ENCODE results near the gene ZYG11B.
"Not testable (repeated sequence)": the region's sequence is repeated elsewhere in the genome, so short reads cannot be mapped to it uniquely, and the experiment has no call there.

The ZYG11B gene

DNA sequence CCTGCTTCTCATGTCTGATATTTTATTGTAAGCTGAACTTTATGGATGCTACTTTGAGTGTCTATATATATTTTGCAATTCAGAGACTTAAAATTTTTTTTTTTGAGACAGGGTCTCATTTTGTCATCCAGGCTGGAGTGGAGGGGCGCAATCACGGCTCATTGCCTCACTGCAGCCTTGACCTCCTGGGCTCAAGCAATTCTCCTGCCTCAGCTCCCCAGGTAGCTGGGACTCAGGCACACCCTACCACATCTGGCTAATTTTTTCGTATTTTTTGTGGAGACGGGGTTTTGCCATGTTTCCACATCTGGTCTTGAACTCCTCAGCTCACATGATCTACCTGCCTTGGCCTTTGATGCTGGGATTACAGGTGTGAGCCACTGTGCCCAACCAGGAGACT, 124.7 kb downstream of the ZYG11B start:
- H3K9me3 ChIP-seq (ENCODE audit: control insufficient read depth, low read length), result no peaks in the 10 kb centered on the region
- no peak overlapping the region for H3K27ac ChIP-seq (ENCODE audit: low read depth, low read length, severe bottlenecking)
- WGBS, 2 experiments (ENCODE audit: insufficient coverage in 2 of 2), result 91% methylated on average over 4 of the region's 4 CpGs

DNA sequence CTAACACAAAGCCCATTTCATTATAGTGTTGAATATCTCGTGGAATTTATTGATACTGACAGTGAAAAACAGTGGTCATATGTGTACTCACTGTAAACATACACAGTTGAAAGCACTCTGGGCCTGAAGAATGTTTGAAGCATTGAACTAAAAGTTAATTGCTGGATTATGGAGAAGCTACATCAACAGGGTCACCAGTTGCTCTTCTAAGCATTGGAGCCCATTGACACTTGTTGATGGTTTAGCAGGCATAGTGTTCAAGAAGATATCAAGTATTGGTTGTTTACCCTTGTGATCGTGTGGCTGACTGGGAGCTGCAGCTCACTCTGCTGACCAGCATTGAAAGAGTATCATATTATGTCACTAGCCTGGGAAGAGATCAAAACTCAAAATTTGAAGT, 126.6 kb downstream of the ZYG11B start:
- no peaks in the 10 kb centered on the region for H3K36me3 ChIP-seq (ENCODE audit: control insufficient read depth, insufficient read depth, low read length)
- H3K4me1 ChIP-seq (ENCODE audit: control insufficient read depth, insufficient read depth, low read length, poor library complexity, severe bottlenecking), result no peaks in the 10 kb centered on the region
- no peaks in the 10 kb centered on the region for H3K9me3 ChIP-seq (ENCODE audit: control insufficient read depth, low read length)
- no peak overlapping the region for H3K27ac ChIP-seq (ENCODE audit: low read depth, low read length, severe bottlenecking)
- 88 to 100% methylated on average over 1 of the region's 2 CpGs for WGBS, 2 experiments (ENCODE audit: insufficient coverage in 2 of 2)
- H3K4me3 ChIP-seq (ENCODE audit: extremely low read depth, insufficient read depth, low read length, poor library complexity, severe bottlenecking), result no peak overlapping the region

More for the DNA sequence above, 124.7 kb downstream of the ZYG11B start:
- no peaks in the 10 kb centered on the region for H3K36me3 ChIP-seq (ENCODE audit: control insufficient read depth, insufficient read depth, low read length)
- H3K4me3 ChIP-seq (ENCODE audit: extremely low read depth, insufficient read depth, low read length, poor library complexity, severe bottlenecking), result no peak overlapping the region
- no peaks in the 10 kb centered on the region for H3K4me1 ChIP-seq (ENCODE audit: control insufficient read depth, insufficient read depth, low read length, poor library complexity, severe bottlenecking)

DNA sequence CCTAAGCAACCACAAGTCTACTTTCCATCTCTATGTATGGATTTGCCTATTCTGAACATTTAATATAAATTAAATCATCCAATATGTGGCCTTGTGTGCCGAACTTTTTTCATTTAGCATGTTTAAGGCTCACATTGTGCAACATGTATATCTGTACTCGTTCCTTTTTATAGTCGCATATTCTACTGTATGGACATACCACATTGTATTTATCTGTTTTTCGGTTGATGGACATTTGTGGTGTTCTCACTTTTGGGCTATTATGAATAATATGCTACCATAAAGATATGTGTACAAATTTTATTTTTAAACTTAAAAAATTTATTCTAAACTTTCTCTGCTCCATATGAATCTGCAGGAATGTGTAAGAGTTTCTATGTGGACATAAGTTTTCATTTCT, 129.3 kb downstream of the ZYG11B start:
- no peaks in the 10 kb centered on the region for H3K9me3 ChIP-seq (ENCODE audit: control insufficient read depth, low read length)
- H3K4me3 ChIP-seq (ENCODE audit: extremely low read depth, insufficient read depth, low read length, poor library complexity, severe bottlenecking), result no peak overlapping the region
- H3K36me3 ChIP-seq (ENCODE audit: control insufficient read depth, insufficient read depth, low read length), result no peaks in the 10 kb centered on the region
- WGBS, 2 experiments (ENCODE audit: insufficient coverage in 2 of 2), result no CpG with 5 or more reads among the region's 4 CpGs
- no peaks in the 10 kb centered on the region for H3K4me1 ChIP-seq (ENCODE audit: control insufficient read depth, insufficient read depth, low read length, poor library complexity, severe bottlenecking)
- no peak overlapping the region for H3K27ac ChIP-seq (ENCODE audit: low read depth, low read length, severe bottlenecking)

- no peak overlapping the region for H3K27ac ChIP-seq (ENCODE audit: low read depth, low read length, severe bottlenecking)
- H3K36me3 ChIP-seq (ENCODE audit: control insufficient read depth, insufficient read depth, low read length), result no peaks in the 10 kb centered on the region
- 91 to 100% methylated on average over 1 to 2 of the region's 4 CpGs for WGBS, 2 experiments (ENCODE audit: insufficient coverage in 2 of 2)
- no peaks in the 10 kb centered on the region for H3K4me1 ChIP-seq (ENCODE audit: control insufficient read depth, insufficient read depth, low read length, poor library complexity, severe bottlenecking)
- H3K4me3 ChIP-seq (ENCODE audit: extremely low read depth, insufficient read depth, low read length, poor library complexity, severe bottlenecking), result no peak overlapping the region
- H3K9me3 ChIP-seq (ENCODE audit: control insufficient read depth, low read length), result no peaks in the 10 kb centered on the region
These were observed 129.8 kb downstream of the ZYG11B start for GRCh38 chr1:52856026-52856425.

- WGBS, 2 experiments (ENCODE audit: insufficient coverage in 2 of 2), result 81 to 95% methylated on average over 2 to 3 of the region's 4 CpGs
These were observed 131.2 kb downstream of the ZYG11B start for GRCh38 chr1:52857443-52857842.

GRCh38 chr1:52862666-52863458, 136.6 kb downstream of the ZYG11B start:
- H3K36me3 ChIP-seq (ENCODE audit: control insufficient read depth, insufficient read depth, low read length), result no peaks in the 10 kb centered on the region
- H3K9me3 ChIP-seq (ENCODE audit: control insufficient read depth, low read length), result no peaks in the 10 kb centered on the region
- no CpG with 5 or more reads among the region's 2 CpGs for WGBS, 2 experiments (ENCODE audit: insufficient coverage in 2 of 2)
- H3K4me1 ChIP-seq (ENCODE audit: control insufficient read depth, insufficient read depth, low read length, poor library complexity, severe bottlenecking), result no peaks in the 10 kb centered on the region
- H3K4me3 ChIP-seq (ENCODE audit: extremely low read depth, insufficient read depth, low read length, poor library complexity, severe bottlenecking), result no peak overlapping the region
- H3K27ac ChIP-seq (ENCODE audit: low read depth, low read length, severe bottlenecking), result no peak overlapping the region

More at GRCh38 chr1:52857443-52857842, 131.2 kb downstream of the ZYG11B start:
- H3K4me3 ChIP-seq (ENCODE audit: extremely low read depth, insufficient read depth, low read length, poor library complexity, severe bottlenecking), result no peak overlapping the region
- H3K36me3 ChIP-seq (ENCODE audit: control insufficient read depth, insufficient read depth, low read length), result no peaks in the 10 kb centered on the region
- H3K9me3 ChIP-seq (ENCODE audit: control insufficient read depth, low read length), result no peaks in the 10 kb centered on the region
- H3K27ac ChIP-seq (ENCODE audit: low read depth, low read length, severe bottlenecking), result no peak overlapping the region
- no peaks in the 10 kb centered on the region for H3K4me1 ChIP-seq (ENCODE audit: control insufficient read depth, insufficient read depth, low read length, poor library complexity, severe bottlenecking)

DNA sequence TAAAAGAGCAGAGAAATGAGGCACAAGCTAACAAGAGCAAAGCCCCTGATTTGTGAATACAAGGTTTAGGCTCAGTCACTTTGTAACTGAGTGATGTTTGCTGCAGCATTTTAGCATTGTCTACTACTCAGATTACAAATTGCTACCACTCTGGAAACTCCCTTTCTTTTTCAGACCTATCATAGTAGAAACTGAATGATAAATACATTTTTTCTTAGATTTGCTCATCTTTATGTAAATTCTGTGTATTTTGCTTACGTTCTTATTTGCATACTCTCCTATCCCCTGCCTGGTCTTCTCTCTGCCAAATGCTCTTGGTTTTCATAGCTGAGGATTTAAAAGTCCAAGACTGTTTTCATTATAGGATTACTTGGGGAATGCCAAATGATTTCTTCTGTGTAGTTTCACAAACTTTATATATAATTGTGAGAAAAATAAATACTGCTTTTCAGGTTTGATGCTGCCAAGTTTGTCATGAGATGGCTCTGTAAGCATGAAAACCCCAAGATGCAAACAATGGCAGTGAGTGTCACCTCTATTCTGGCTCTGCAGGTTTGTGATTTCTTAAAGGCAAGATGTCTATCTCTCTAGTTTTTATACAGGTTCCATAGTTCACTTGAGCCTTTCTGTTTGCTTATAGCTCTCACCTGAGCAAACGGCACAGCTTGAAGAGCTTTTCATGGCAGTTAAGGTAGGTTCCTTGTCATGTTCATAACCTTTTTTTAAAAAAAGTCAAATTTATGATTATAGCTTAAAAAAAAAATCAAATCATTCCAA, 141.0 kb downstream of the ZYG11B start:
- no peaks in the 10 kb centered on the region for H3K36me3 ChIP-seq (ENCODE audit: control insufficient read depth, insufficient read depth, low read length)
- H3K27ac ChIP-seq (ENCODE audit: low read depth, low read length, severe bottlenecking), result no peak overlapping the region
- H3K4me3 ChIP-seq (ENCODE audit: extremely low read depth, insufficient read depth, low read length, poor library complexity, severe bottlenecking), result no peak overlapping the region
- H3K4me1 ChIP-seq (ENCODE audit: control insufficient read depth, insufficient read depth, low read length, poor library complexity, severe bottlenecking), result no peaks in the 10 kb centered on the region
- no peaks in the 10 kb centered on the region for H3K9me3 ChIP-seq (ENCODE audit: control insufficient read depth, low read length)
- 60% methylated on average over 1 of the region's 2 CpGs; no CpG with 5 or more reads in 1 of the 2 experiments for WGBS, 2 experiments (ENCODE audit: insufficient coverage in 2 of 2)

- not testable (repeated sequence) for H3K27ac ChIP-seq (ENCODE audit: low read depth, low read length, severe bottlenecking); H3K9me3 ChIP-seq (ENCODE audit: control insufficient read depth, low read length); H3K4me1 ChIP-seq (ENCODE audit: control insufficient read depth, insufficient read depth, low read length, poor library complexity, severe bottlenecking); H3K36me3 ChIP-seq (ENCODE audit: control insufficient read depth, insufficient read depth, low read length); H3K4me3 ChIP-seq (ENCODE audit: extremely low read depth, insufficient read depth, low read length, poor library complexity, severe bottlenecking)
- 100% methylated on average over 1 of the region's 29 CpGs; no CpG with 5 or more reads in 1 of the 2 experiments for WGBS, 2 experiments (ENCODE audit: insufficient coverage in 2 of 2)
These were observed 143.5 kb downstream of the ZYG11B start for GRCh38 chr1:52869727-52870126.

- H3K36me3 ChIP-seq (ENCODE audit: control insufficient read depth, insufficient read depth, low read length), result no peaks in the 10 kb centered on the region
- WGBS, 2 experiments (ENCODE audit: insufficient coverage in 2 of 2), result 60% methylated on average over 1 of the region's 2 CpGs; no CpG with 5 or more reads in 1 of the 2 experiments
- H3K4me1 ChIP-seq (ENCODE audit: control insufficient read depth, insufficient read depth, low read length, poor library complexity, severe bottlenecking), result peaks cover 5% of the 10 kb centered on the region
- no peak overlapping the region for H3K27ac ChIP-seq (ENCODE audit: low read depth, low read length, severe bottlenecking)
- no peaks in the 10 kb centered on the region for H3K9me3 ChIP-seq (ENCODE audit: control insufficient read depth, low read length)
- no peak overlapping the region for H3K4me3 ChIP-seq (ENCODE audit: extremely low read depth, insufficient read depth, low read length, poor library complexity, severe bottlenecking)
These were observed 150.6 kb downstream of the ZYG11B start for GRCh38 chr1:52876843-52877242.

Data from mesodermal cell (in vitro differentiated cells).